OCI-LY7 (cell line): ENCODE measurements around the gene NTN3.

Experiments used
- EZH2phosphoT487 ChIP-seq: fragments of 200-600 bp; sonication (generic); IDR thresholded peaks from 2 replicates; pipeline ENCODE4 v1.6.1; 2018; ENCODE audit warnings: low read depth, borderline replicate concordance, mild to moderate bottlenecking, mixed run types, antibody characterized with exemption, low read length, moderate library complexity, mixed read lengths
- TF ChIP-seq, protein P1 (sequence below): fragments of 200-600 bp; sonication (generic); conservative IDR thresholded peaks from 2 replicates; pipeline ENCODE4 v1.5.1; 2014; ENCODE audit warnings: mild to moderate bottlenecking, antibody characterized with exemption, low read length, moderate library complexity, mixed read lengths

DNA sequence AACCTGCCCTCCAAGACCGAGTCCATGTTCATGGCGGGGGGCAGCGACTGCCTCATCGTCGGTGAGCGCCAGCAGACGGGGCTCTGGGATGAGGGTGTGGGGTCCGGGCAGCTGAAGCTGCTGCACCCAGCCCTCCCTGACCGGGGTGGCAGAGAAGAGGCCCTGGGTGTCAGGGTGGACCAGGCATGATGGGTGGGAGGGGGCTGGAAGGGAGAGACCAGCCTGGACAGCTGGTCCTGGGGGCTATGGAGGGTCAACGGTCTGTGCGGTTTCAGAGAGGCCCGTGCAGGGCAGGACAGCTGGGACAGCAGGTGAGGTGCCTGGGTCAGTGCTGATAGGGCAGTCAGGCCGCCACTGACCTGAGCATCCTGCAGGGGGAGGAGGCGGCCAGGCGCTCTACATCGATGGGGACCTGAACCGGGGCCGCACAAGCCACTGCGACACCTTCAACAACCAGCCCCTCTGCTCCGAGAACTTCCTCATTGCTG, 29.4 kb downstream of the NTN3 start:
- TF ChIP-seq, protein P1, sequence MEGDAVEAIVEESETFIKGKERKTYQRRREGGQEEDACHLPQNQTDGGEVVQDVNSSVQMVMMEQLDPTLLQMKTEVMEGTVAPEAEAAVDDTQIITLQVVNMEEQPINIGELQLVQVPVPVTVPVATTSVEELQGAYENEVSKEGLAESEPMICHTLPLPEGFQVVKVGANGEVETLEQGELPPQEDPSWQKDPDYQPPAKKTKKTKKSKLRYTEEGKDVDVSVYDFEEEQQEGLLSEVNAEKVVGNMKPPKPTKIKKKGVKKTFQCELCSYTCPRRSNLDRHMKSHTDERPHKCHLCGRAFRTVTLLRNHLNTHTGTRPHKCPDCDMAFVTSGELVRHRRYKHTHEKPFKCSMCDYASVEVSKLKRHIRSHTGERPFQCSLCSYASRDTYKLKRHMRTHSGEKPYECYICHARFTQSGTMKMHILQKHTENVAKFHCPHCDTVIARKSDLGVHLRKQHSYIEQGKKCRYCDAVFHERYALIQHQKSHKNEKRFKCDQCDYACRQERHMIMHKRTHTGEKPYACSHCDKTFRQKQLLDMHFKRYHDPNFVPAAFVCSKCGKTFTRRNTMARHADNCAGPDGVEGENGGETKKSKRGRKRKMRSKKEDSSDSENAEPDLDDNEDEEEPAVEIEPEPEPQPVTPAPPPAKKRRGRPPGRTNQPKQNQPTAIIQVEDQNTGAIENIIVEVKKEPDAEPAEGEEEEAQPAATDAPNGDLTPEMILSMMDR, result no peak
- TF ChIP-seq EZH2phosphoT487, result no peak
